ACHN (cell line): ENCODE measurements around the gene MAP3K1.

Experiments used
- DNase-seq: peaks from one replicate; pipeline ENCODE4 v3.0.0-alpha.2; 2015
- in situ Hi-C: cut with HindIII; loops from 2 replicates; pipeline ENCODE4 v1.10.0; 2017; ENCODE audit warnings: low sequenced_read_pairs, low pct_ligation_motif_present, low pct_unique_long_range_greater_than_20kb

The MAP3K1 gene

DNA sequence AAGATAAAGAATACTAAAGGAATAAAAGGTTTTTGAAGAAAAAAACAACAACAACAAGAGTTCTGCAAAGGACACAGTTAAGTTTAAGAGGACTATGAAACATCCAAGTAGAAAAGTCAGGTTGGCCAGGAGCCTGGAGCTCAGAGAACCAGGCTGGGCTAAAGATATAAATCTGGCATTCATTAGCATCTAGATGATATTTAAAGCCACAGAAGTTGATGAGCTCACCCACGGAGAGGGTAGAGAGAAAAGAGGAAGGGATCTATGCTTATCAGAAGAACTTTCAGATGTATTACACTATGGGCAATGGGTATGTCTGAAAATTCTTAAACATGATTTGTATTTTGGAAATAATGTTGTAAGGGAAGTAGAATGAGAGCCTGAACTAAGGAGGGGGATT is 126.6 kb downstream of the MAP3K1 start:
- in situ Hi-C loops = no loop called here
- no peak for DNase-seq
